ENCODE data around the gene CREBBP. TPM values are rescaled to one million over a fixed set of nuclear protein-coding genes. Genes with fewer than 3 reads are reported as not detected.
A peak's percentile ranks its signal among the peaks of the same experiment; 100 is the strongest.
"Not testable (repeated sequence)": the region's sequence is repeated elsewhere in the genome, so short reads cannot be mapped to it uniquely, and the experiment has no call there.

The CREBBP gene
- total RNA-seq, 2 experiments from 2014 or later = 72.9 to 75.8 TPM

DNA sequence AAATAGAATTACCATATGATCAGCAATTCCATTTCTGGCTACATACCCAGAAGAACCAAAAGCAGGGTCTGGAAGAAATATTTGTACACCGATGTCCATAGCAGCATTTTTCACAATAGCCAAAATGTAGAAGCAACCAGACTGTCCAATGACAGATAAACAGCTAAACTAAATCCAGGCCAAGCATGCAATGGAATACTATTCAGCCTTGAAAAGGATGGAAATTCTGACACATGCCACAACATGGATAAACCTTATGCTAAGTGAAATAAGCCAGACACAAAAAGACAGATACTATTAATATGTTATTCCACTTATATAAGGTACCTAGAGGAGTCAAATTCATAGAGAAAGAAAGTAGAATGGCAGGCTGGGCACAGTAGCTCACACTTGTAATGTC, 25.9 kb upstream of the CREBBP start:
- POLR2A ChIA-PET = no interaction called here

DNA sequence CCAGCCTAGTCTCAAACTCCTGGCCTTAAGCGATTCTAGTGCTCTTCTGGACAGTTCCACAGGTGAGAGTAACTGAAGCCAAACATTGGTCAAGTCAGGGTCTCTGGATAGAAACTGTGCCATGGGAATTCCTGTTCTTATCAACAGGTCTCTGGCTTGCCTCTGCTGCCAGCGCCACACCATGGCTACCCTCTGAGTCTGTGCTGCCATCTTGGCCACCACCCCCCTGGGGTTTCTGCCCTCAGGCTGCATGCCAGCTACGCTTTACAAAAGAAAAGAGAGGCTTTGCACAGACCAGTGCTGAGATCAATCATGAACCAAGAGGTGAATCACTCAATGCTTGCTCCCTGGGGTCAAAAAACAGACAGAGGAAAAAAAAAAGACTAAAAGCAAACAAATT, 24.4 kb upstream of the CREBBP start:
- DNase-seq = no peak
- no peak overlapping the region for H3K4me3 Mint-ChIP-seq
- no peak for ATAC-seq (ENCODE audit: low read depth)
- no peaks in the 10 kb centered on the region for H3K36me3 Mint-ChIP-seq
- POLR2A ChIA-PET = interaction anchor here (0.7 kb wide), 1 partner anchor 1053 kb away, joined by 4 read pairs; the partner anchor contains the start of gene SEC14L5
- H3K27me3 Mint-ChIP-seq = peaks cover 16% of the 10 kb centered on the region
- H3K9me3 Mint-ChIP-seq = no peaks in the 10 kb centered on the region
- H3K4me1 Mint-ChIP-seq = no peaks in the 10 kb centered on the region
- H3K27ac Mint-ChIP-seq = no peak overlapping the region

More for the DNA sequence above, 25.9 kb upstream of the CREBBP start:
- no peak overlapping the region for H3K4me3 Mint-ChIP-seq
- H3K27ac Mint-ChIP-seq = no peak overlapping the region
- H3K36me3 Mint-ChIP-seq = no peaks in the 10 kb centered on the region
- H3K9me3 Mint-ChIP-seq = no peaks in the 10 kb centered on the region
- peaks cover 16% of the 10 kb centered on the region for H3K27me3 Mint-ChIP-seq
- ATAC-seq (ENCODE audit: low read depth) (no peak), DNase-seq (no peak)
- H3K4me1 Mint-ChIP-seq = no peaks in the 10 kb centered on the region

DNA sequence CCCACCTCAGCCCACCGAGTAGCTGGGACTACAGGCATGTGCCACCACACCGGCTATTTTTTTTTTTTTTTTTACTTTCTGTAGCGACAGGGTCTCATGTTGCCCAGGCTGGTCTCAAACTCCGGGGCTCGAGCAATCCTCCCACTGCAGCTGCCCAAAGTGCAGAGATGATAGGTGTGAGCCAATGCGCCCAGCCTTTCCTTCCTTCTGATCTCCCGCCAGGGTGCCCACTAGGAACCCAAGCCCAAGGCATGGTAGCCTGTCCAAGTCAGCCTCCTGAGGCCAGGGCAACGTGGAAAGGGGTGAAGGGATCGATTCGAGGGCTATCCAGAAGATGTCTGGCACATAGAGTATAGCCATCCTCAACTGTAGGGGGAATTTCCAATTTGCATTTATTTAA, 9.6 kb upstream of the CREBBP start:
- Mint-ChIP-seq H3K4me3 (no peak overlapping the region), H3K27me3 (peaks cover 17% of the 10 kb centered on the region), H3K4me1 (peaks cover 1% of the 10 kb centered on the region), H3K27ac (no peak overlapping the region), H3K36me3 (no peaks in the 10 kb centered on the region), H3K9me3 (peaks cover 3% of the 10 kb centered on the region)
- POLR2A ChIA-PET = no interaction called here
- ATAC-seq (ENCODE audit: low read depth) (no peak), DNase-seq (no peak)

DNA sequence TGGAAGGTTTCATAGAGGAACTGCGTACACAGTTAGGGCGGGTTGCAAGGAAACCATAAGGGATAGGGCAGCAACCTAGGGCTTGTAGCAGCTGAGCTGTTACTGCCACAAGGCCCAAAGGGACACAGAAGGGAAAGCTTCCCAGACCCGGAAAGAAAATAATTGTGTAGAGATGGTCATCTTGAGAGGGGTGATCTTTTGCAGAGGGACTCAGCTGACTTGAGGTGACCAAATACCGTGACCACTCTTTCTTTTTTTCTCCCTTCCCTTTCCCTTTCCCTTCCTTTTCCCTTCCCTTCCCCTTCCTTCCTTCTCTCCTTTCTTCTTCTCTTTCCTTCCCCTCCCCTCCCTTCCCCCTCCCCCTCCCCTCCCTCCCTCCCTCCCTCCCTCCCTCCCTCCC, 8.5 kb upstream of the CREBBP start:
- Mint-ChIP-seq H3K4me3 (no peak overlapping the region), H3K36me3 (no peaks in the 10 kb centered on the region), H3K4me1 (peaks cover 1% of the 10 kb centered on the region), H3K27ac (no peak overlapping the region), H3K9me3 (peaks cover 1% of the 10 kb centered on the region), H3K27me3 (peaks cover 17% of the 10 kb centered on the region)
- POLR2A ChIA-PET = no interaction called here
- no peak for DNase-seq
- ATAC-seq (ENCODE audit: low read depth) = no peak

DNA sequence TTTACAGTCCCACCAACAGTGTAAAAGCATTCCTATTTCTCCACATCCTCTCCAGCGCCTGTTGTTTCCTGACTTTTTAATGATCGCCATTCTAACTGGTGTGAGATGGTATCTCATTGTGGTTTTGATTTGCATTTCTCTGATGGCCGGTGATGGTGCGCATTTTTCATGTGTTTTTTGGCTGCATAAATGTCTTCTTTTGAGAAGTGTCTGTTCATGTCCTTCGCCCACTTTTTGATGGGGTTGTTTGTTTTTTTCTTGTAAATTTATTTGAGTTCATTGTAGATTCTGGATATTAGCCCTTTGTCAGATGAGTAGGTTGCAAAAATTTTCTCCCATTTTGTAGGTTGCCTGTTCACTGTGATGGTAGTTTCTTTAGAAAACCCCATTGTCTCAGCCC, 5.5 kb upstream of the CREBBP start:
- H3K27me3 Mint-ChIP-seq = peaks cover 14% of the 10 kb centered on the region
- H3K4me1 Mint-ChIP-seq; H3K9me3 Mint-ChIP-seq; DNase-seq; H3K36me3 Mint-ChIP-seq; H3K4me3 Mint-ChIP-seq; H3K27ac Mint-ChIP-seq; ATAC-seq (ENCODE audit: low read depth); POLR2A ChIA-PET: not testable (repeated sequence)

DNA sequence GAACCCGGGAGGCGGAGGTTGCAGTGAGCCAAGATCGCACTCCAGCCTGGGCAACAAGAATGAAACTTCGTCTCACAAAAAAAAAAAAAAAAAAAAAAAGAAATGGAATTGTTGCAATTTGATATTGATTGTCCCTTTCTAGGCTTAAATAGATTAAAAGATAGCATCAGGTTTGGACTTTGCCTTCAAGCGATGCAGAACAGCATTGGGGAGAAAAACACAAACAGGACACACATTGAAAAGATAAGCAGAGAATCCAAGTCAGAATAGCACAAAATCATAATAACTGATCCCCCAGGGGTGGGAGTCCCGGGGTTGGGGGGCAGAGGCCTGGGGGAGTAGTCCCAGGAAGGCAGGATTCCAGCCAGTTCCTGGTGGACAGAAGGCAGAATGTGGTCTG, 3.9 kb upstream of the CREBBP start:
- POLR2A ChIA-PET = interaction anchor here (0.7 kb wide), 1 partner anchor 240 kb away, joined by 3 read pairs; no protein-coding TSS in a partner anchor
- DNase-seq (no peak), ATAC-seq (ENCODE audit: low read depth) (no peak)
- no peak overlapping the region for H3K4me3 Mint-ChIP-seq
- H3K36me3 Mint-ChIP-seq = no peaks in the 10 kb centered on the region
- peaks cover 6% of the 10 kb centered on the region for H3K4me1 Mint-ChIP-seq
- H3K27me3 Mint-ChIP-seq = peaks cover 11% of the 10 kb centered on the region
- H3K27ac Mint-ChIP-seq = no peak overlapping the region
- H3K9me3 Mint-ChIP-seq = peaks cover 1% of the 10 kb centered on the region

DNA sequence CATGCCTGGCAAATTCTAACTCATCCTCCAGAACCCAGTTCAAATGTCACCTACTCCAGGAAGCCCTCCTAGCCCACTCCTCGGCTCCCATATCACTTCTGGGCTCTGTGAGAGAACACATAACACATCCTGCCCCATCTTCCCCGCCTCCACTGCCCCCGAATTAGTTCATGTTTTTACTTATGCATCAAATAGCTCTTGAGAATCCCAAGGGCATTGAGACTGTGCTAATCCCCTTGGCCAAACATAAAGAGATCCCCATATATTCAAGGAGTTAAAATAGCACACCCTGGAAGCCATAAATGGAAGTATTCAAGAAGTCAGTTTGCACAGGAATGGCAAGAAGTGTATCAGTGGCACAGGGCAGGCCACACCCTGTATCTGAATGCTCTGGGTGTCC, 2.0 kb upstream of the CREBBP start:
- Mint-ChIP-seq H3K27me3 (peaks cover 8% of the 10 kb centered on the region), H3K9me3 (peaks cover 1% of the 10 kb centered on the region), H3K4me1 (peaks cover 20% of the 10 kb centered on the region), H3K27ac (no peak overlapping the region), H3K36me3 (peaks cover 10% of the 10 kb centered on the region), H3K4me3 (peak overlapping the region; percentile 6)
- ATAC-seq (ENCODE audit: low read depth) = no peak
- no peak for DNase-seq
- POLR2A ChIA-PET = no interaction called here

DNA sequence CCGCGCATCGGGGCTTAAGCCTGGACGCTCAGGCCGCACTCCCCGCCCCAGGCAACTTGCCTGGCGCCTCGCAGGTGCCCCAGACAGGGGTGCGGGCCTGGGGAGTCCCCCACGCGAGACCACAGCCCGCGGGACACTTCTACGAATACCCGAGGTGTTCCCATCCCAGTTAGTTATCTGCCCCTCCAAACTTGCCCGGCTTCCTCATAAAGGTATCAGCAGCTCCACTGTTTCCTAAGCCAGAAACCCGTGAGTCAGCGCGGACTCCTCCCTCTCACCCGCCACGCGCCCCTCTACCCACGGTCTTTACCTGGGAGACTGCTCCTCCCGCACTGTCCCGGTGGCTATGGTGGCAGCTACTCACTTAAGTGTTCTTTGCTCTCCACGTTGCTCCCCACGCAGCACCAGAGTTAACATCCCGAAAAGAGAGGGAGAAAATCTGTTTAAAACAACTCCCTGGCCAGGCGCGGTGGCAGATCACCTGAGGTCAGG, 1.0 kb upstream of the CREBBP start:
- peak overlapping the region; percentile 76 for H3K27ac Mint-ChIP-seq
- H3K9me3 Mint-ChIP-seq = peaks cover 1% of the 10 kb centered on the region
- H3K4me1 Mint-ChIP-seq = peaks cover 30% of the 10 kb centered on the region
- no peak for ATAC-seq (ENCODE audit: low read depth)
- no peak for DNase-seq
- H3K4me3 Mint-ChIP-seq = peak overlapping the region; percentile 71
- POLR2A ChIA-PET = interaction anchor here (1.0 to 1.2 kb wide), 3 partner anchors 92 to 390 kb away, joined by 3 to 5 read pairs (median 4); partner anchors contain the start of gene TRAP1
- H3K27me3 Mint-ChIP-seq = peaks cover 8% of the 10 kb centered on the region
- peaks cover 20% of the 10 kb centered on the region for H3K36me3 Mint-ChIP-seq

DNA sequence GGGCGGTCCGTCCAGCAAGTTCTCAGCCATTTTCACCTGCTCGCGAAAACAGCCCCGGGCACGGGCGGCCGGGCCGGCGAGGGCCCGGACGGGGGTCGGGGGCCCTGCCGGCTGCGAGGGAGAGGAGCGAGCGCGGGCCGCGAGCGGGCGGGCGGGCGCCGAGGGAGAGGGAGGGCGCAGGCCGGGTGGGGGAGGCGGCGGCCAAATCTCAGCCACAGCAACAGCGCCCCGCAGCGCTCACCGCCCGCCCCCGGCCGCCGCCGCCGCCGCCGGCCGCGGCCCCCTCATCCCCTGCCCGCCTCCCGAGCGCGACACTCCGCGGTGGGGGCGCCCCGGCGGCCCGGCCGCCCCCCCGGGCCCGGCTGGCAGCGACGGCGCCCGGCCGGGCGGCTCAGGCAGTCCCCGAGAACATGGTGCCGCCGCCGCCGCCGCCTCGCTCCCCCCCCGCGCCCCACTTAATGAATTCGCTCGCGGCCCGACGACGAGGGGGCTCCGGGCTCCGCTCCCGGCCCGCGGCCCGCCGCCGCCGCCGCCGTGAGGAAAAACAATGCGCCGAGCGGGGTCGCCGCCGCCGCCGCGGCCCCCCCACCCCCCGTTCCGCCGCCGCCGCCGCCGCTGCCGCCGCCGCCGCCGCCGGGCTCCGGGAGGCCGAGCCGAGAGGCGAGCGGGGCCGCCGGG, 487 bp downstream of the CREBBP start:
- ATAC-seq (ENCODE audit: low read depth) (peak; percentile 60), DNase-seq (peak; percentile 84)
- H3K27ac Mint-ChIP-seq = no peak overlapping the region
- POLR2A ChIA-PET = interaction anchor here (1.0 to 2.4 kb wide), 6 partner anchors 163 to 392 kb away, joined by 3 to 12 read pairs (median 4); partner anchors contain the start of gene TRAP1
- peaks cover 6% of the 10 kb centered on the region for H3K27me3 Mint-ChIP-seq
- H3K9me3 Mint-ChIP-seq = no peaks in the 10 kb centered on the region
- H3K4me1 Mint-ChIP-seq = peaks cover 39% of the 10 kb centered on the region
- H3K4me3 Mint-ChIP-seq = peak overlapping the region; percentile 90
- H3K36me3 Mint-ChIP-seq = peaks cover 22% of the 10 kb centered on the region

DNA sequence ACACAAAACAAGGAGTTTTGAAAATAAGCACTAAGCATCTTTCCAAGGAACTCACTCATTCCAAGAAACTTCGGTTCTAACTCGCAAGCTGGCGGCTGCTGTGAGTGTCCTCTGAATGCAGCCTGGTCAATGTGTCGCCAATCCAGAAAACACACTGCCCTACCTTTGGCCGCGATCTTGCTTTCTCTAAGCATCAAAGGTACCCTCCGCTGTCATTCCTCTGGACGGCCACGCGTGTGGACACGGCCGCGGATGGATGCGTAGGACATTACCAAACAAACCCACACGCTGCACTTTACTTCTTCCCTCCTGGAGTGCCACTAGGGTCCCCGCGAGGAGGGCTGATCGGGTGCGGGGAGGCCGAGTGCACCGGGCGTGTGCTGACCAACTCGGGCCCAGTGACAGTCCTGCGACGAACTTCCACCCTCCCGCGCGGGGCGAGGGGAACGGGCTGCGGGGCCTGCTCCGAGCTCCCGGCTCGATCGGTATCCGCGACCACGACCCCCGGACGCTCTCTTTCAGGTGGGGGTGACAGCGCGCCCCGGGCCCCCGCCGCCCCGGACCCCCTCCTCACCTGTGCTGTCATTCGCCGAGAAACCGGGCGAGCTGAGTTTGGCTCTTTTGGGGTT, 1.1 kb downstream of the CREBBP start:
- Mint-ChIP-seq H3K27ac (peak overlapping the region; percentile 82), H3K4me3 (peak overlapping the region; percentile 90), H3K27me3 (peaks cover 6% of the 10 kb centered on the region), H3K9me3 (no peaks in the 10 kb centered on the region), H3K36me3 (peaks cover 22% of the 10 kb centered on the region), H3K4me1 (peaks cover 42% of the 10 kb centered on the region)
- peak; percentile 57 for DNase-seq
- ATAC-seq (ENCODE audit: low read depth) = peak; percentile 20
- POLR2A ChIA-PET = interaction anchor here (1.0 to 2.4 kb wide), 5 partner anchors 18 to 253 kb away, joined by 3 to 12 read pairs (median 4); partner anchors contain the start of gene TRAP1

DNA sequence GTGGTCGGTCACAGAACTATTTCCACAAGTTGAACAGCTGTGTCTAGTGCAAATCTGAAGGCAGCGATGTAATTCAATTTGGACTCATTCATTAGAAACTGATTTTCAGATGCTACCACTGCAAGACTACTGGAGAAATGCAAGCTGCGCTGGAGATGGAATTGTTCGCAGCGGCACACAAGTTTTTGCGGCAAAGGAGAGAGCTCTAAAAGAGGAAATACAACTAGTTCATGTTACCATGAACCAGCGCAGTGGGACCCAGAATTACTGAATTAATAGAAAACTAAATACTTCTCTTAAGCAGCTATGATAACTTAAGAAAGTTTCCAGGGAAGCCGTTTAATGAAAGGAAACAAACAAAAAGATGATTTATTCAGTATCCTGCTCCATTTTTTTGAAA, 1.9 kb downstream of the CREBBP start:
- no peak for ATAC-seq (ENCODE audit: low read depth)
- Mint-ChIP-seq H3K4me3 (peak overlapping the region; percentile 90), H3K9me3 (no peaks in the 10 kb centered on the region), H3K27ac (peak overlapping the region; percentile 82), H3K4me1 (peaks cover 44% of the 10 kb centered on the region), H3K36me3 (peaks cover 22% of the 10 kb centered on the region), H3K27me3 (peaks cover 4% of the 10 kb centered on the region)
- DNase-seq = no peak
- POLR2A ChIA-PET = interaction anchor here (1.5 to 2.4 kb wide), 4 partner anchors 18 to 252 kb away, joined by 4 to 12 read pairs (median 6); partner anchors contain the start of gene TRAP1

DNA sequence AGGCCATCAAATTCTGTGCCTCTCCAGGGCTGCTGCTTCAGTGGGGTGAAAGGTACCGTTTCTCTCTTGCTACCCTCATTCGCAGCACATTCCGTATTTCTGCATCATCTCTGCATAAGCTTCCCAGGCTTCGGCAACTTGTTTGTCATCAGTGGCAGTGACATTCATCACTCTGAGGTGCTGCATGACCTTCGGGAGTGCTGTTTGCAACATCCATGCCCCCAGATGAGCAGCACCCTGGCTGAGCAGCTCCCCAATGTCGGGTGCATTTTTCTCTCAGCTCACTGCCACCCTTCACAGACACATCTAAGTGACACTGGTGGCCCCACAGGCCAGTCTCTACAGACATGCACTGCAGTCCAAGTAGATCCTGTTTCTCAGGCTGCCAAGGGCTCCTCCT, 3.8 kb downstream of the CREBBP start:
- Mint-ChIP-seq H3K9me3 (no peaks in the 10 kb centered on the region), H3K4me1 (peaks cover 51% of the 10 kb centered on the region), H3K27me3 (peaks cover 3% of the 10 kb centered on the region), H3K27ac (no peak overlapping the region), H3K4me3 (no peak overlapping the region), H3K36me3 (peaks cover 22% of the 10 kb centered on the region)
- DNase-seq (no peak), ATAC-seq (ENCODE audit: low read depth) (no peak)
- POLR2A ChIA-PET = no interaction called here

DNA sequence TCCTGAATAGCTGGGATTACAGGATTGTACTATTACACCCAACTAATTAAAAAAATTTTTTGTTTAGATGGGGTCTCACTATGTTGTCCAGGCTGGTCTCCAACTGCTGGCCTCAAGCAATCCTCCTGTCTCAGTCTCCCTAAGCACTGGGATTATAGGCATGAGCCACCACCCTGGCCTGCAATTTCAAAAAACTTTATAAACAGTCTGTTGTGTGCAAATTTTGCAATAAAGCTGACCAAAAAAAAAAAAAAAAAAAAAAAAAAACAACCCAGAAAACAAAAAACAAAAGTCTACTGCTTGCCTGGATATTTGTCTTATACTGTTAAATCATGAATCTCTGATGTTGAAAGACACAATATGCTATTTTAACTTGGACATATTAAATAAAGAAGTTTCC, 4.4 kb downstream of the CREBBP start:
- H3K9me3 Mint-ChIP-seq = no peaks in the 10 kb centered on the region
- POLR2A ChIA-PET = interaction anchor here (1.0 kb wide), 1 partner anchor 13 kb away, joined by 4 read pairs; no protein-coding TSS in a partner anchor
- H3K4me3 Mint-ChIP-seq = no peak overlapping the region
- H3K27me3 Mint-ChIP-seq = no peaks in the 10 kb centered on the region
- H3K36me3 Mint-ChIP-seq = peaks cover 22% of the 10 kb centered on the region
- DNase-seq (no peak), ATAC-seq (ENCODE audit: low read depth) (no peak)
- no peak overlapping the region for H3K27ac Mint-ChIP-seq
- H3K4me1 Mint-ChIP-seq = peaks cover 53% of the 10 kb centered on the region
